Tibial artery (tissue), 4 donors: Measurements from ENCODE around the gene SCN3A.

Experiments
- DNase-seq, 2 donors: peaks; one replicate each; pipeline ENCODE4 v3.0.0-alpha.2; 2019
- H3K27ac ChIP-seq, 2 donors: fragments of 200-600 bp; sonication (generic) in 1 of 2; 1 replicate in 1 of 2; 2 replicates in 1 of 2; pipeline ENCODE4 v1.5.1; 2018 to 2019; ENCODE audit warnings: mild to moderate bottlenecking in 1 of 2
- H3K27me3 ChIP-seq, 2 donors: fragments of 200-600 bp; sonication (generic) in 1 of 2; one replicate each; pipeline versions ENCODE4 v1.5.1 to v1.6.0; 2016 to 2019
- H3K36me3 ChIP-seq, 3 donors: fragments of 200-600 bp; sonication (generic) in 2 of 3; one replicate each; pipeline ENCODE4 v1.5.1; 2016 to 2019; ENCODE audit warnings: mild to moderate bottlenecking in 2 of 3
- H3K4me1 ChIP-seq, 4 donors: fragments of 200-600 bp; sonication (generic) in 2 of 4; 1 replicate in 3 of 4; 2 replicates in 1 of 4; pipeline ENCODE4 v1.5.1; 2016 to 2019
- H3K4me3 ChIP-seq, 2 donors: fragments of 200-600 bp; sonication (generic) in 1 of 2; 1 replicate in 1 of 2; 2 replicates in 1 of 2; pipeline ENCODE4 v1.5.1; 2018 to 2019; ENCODE audit warnings: mild to moderate bottlenecking in 2 of 2
- H3K9me3 ChIP-seq, 3 donors: fragments of 200-600 bp; sonication (generic) in 1 of 3; one replicate each; pipeline ENCODE4 v1.5.1; 2016 to 2019
- CTCF ChIP-seq, 2 experiments: fragments of 200-600 bp in 1 of 2; fragments of 450-650 bp in 1 of 2; IDR thresholded peaks; one replicate each; pipeline ENCODE4 v1.5.1; 2017 to 2019; ENCODE audit warnings: antibody characterized with exemption in 2 of 2, mild to moderate bottlenecking in 1 of 2, moderate library complexity in 1 of 2
- intact Hi-C: fragments of 100-400 bp; cut with DNase I; formaldehyde crosslinking; loops from one replicate; pipeline ENCODE4 v1.15.0; 2023; ENCODE audit warnings: low total_unique reads

Gene SCN3A

GRCh38 chr2:165074884-165075283 is 129.0 kb downstream of the SCN3A start:
- H3K36me3 ChIP-seq = no peaks in the 10 kb centered on the region
- H3K4me1 ChIP-seq = no peaks in the 10 kb centered on the region
- no peak overlapping the region for H3K27ac ChIP-seq
- no peak overlapping the region for H3K4me3 ChIP-seq
- no peak for TF ChIP-seq CTCF (IDR thresholded peaks at IDR 0.05)
- H3K27me3 ChIP-seq = peaks cover 0 to 2% of the 10 kb centered on the region in 2 donors
- peaks cover 2 to 14% (median 5%) of the 10 kb centered on the region in 3 donors for H3K9me3 ChIP-seq
- intact Hi-C loops = no loop called here
- no peak for DNase-seq

GRCh38 chr2:165074323-165074722 is 129.5 kb downstream of the SCN3A start:
- intact Hi-C loops = no loop called here
- no peak for TF ChIP-seq CTCF (IDR thresholded peaks at IDR 0.05)
- no peak for DNase-seq
- Histone ChIP-seq H3K27ac (no peak overlapping the region), H3K9me3 (peaks cover 2 to 14% (median 5%) of the 10 kb centered on the region in 3 donors), H3K4me1 (no peaks in the 10 kb centered on the region), H3K36me3 (no peaks in the 10 kb centered on the region), H3K27me3 (peaks cover 0 to 5% of the 10 kb centered on the region in 2 donors), H3K4me3 (no peak overlapping the region)

- DNase-seq = no peak
- intact Hi-C loops = no loop called here
- Histone ChIP-seq H3K4me1 (peaks cover 0 to 4% (median 2%) of the 10 kb centered on the region in 4 donors), H3K27ac (no peak overlapping the region), H3K36me3 (no peaks in the 10 kb centered on the region), H3K27me3 (peaks cover 0 to 8% of the 10 kb centered on the region in 2 donors), H3K9me3 (peaks cover 2 to 11% (median 5%) of the 10 kb centered on the region in 3 donors), H3K4me3 (no peak overlapping the region)
- no peak for TF ChIP-seq CTCF (IDR thresholded peaks at IDR 0.05)
Observed at GRCh38 chr2:165070076-165070475, 133.8 kb downstream of the SCN3A start.

- Histone ChIP-seq H3K27ac (no peak overlapping the region), H3K27me3 (peaks cover 0 to 8% of the 10 kb centered on the region in 2 donors)
- intact Hi-C loops = no loop called here
Observed at GRCh38 chr2:165069151-165069550, 134.7 kb downstream of the SCN3A start.

GRCh38 chr2:165068487-165068757 is 135.4 kb downstream of the SCN3A start:
- H3K27ac ChIP-seq = no peak overlapping the region
- intact Hi-C loops = no loop called here
- no peak overlapping the region for H3K4me3 ChIP-seq
- DNase-seq = no peak
- no peaks in the 10 kb centered on the region for H3K36me3 ChIP-seq
- no peak for TF ChIP-seq CTCF (IDR thresholded peaks at IDR 0.05)
- H3K9me3 ChIP-seq = no peaks in the 10 kb centered on the region
- H3K4me1 ChIP-seq = peaks cover 0 to 4% (median 2%) of the 10 kb centered on the region in 4 donors
- H3K27me3 ChIP-seq = peaks cover 0 to 8% of the 10 kb centered on the region in 2 donors

More at GRCh38 chr2:165069151-165069550, 134.7 kb downstream of the SCN3A start:
- Histone ChIP-seq H3K4me3 (no peak overlapping the region), H3K4me1 (peaks cover 0 to 4% (median 2%) of the 10 kb centered on the region in 4 donors), H3K9me3 (peaks cover 0 to 7% (median 0%) of the 10 kb centered on the region in 3 donors), H3K36me3 (no peaks in the 10 kb centered on the region)
- no peak for DNase-seq
- no peak for TF ChIP-seq CTCF (IDR thresholded peaks at IDR 0.05)
